Ovary (tissue), 9 donors: ENCODE data around the gene ACLY. TPM values are rescaled to one million over a fixed set of nuclear protein-coding genes. Genes with fewer than 3 reads are reported as not detected.

Experiments used
- DNase-seq, 5 donors: peaks; one replicate each; pipeline ENCODE4 v3.0.0-alpha.2; 2019 to 2020
- H3K27ac ChIP-seq, 2 donors: fragments of 200-600 bp; one replicate each; pipeline versions ENCODE4 v1.5.1 to v1.8.0; 2019 to 2022
- H3K27me3 ChIP-seq: fragments of 200-600 bp; one replicate; pipeline ENCODE4 v1.8.0; 2022
- H3K36me3 ChIP-seq: fragments of 200-600 bp; sonication (generic); one replicate; pipeline ENCODE4 v1.5.1; 2019
- H3K4me1 ChIP-seq: one replicate; pipeline ENCODE4 v1.8.1; 2013; ENCODE audit warnings: mild to moderate bottlenecking, moderate library complexity; ENCODE audit not compliant: insufficient read depth
- H3K4me3 ChIP-seq: fragments of 200-600 bp; sonication (generic); one replicate; pipeline ENCODE4 v1.5.1; 2017
- H3K9me3 ChIP-seq, 2 donors: fragments of 200-600 bp in 1 of 2; sonication (generic) in 1 of 2; one replicate each; pipeline versions ENCODE4 v1.5.1 to v1.8.1; 2013 to 2019; ENCODE audit warnings: mild to moderate bottlenecking in 1 of 2, moderate library complexity in 1 of 2
- EP300 ChIP-seq: sonication (generic); formaldehyde crosslinking; IDR thresholded peaks from one replicate; pipeline ENCODE4 v1.6.1; 2017; ENCODE audit warnings: antibody characterized with exemption
- POLR2A ChIP-seq: fragments of 450-650 bp; IDR thresholded peaks from one replicate; pipeline ENCODE4 v1.6.1; 2017; ENCODE audit warnings: antibody characterized with exemption, mild to moderate bottlenecking, moderate library complexity
- WGBS, 3 donors: extraction: QIAGEN DNeasy Blood & Tissue Kit in 1 of 3; methylation state at CpG; one replicate each; pipeline versions ENCODE4 v1.1.5 to v1.1.7; 2013 to 2017; 5-methylcytosine and 5-hydroxymethylcytosine counted together
- intact Hi-C, 4 donors: fragments of 100-400 bp; cut with DNase I; formaldehyde crosslinking; loops; one replicate each; pipeline versions ENCODE4 v1.11.0 to v1.15.1; 2022 to 2023
- polyA plus RNA-seq, 2 donors: library from polyadenylated mRNA; stranded (reverse); fragments of 200-250 nt in 1 of 2; fragments of 350-450 nt in 1 of 2; fragmentation: Illumina TruSeq in 1 of 2; extraction: RNeasy Lipid Tissue Mini Kit (QIAGEN cat#74804) in 1 of 2; gene quantifications; one replicate each; pipeline ENCODE4 v1.2.3, GENCODE V29; 2013 to 2014
- total RNA-seq, 7 donors: library from RNA; depleted of rRNA in 2 of 7; stranded (reverse); fragments of >200 nt in 2 of 7; fragmentation: NEBNext Ultra II Directional in 3 of 7; extraction: Animal tissue kit (Norgen Biotek cat#: 25700) in 3 of 7; gene quantifications; one replicate each; pipeline versions ENCODE4 v1.1.0 to v1.2.4, GENCODE V29; 2016 to 2023
- TF ChIP-seq, protein P1 (sequence below), 3 donors: fragments of 450-650 bp in 2 of 3; fragments of 200-600 bp in 1 of 3; IDR thresholded peaks; one replicate each; pipeline versions ENCODE4 v1.5.1 to v1.8.0; 2016 to 2022; ENCODE audit warnings: antibody characterized with exemption in 3 of 3, mild to moderate bottlenecking in 1 of 3
- donor health status: DM: no; HTN: no; CAD: no; lungs with moderate emphysema.
- donor health status: DM: no; HTN: no; CAD: no.
- donor health status: Bipolar disorder and iron deficiency.
- donor health status: DM: yes; HTN: yes; CAD: no.
- donor health status: DM: no; HTN: no; CAD: no.
- donor health status: DM: yes; HTN: yes; CAD: no.

Gene ACLY
- total and polyA plus RNA-seq, 9 donors, result 23.6 to 119 (median 53.4) TPM

DNA sequence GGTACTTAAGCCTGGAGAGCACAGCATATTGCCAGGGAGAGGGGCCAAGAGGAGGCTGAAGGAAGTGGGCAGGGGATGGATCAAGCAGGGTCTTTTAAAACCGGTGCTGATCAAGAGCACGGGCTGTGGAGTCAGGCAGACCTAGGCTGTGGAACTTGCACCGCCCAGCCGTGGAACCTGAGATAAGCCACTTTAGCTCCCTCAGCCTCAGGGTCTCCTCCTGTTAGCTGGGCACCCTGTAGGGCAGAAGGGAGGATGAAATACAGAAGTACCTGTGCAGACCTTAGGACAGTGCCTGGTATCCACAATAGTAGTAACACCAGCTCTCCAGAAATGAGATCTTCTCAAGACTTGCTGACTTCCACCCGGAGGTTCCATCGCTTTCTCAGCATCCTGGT, 20.9 kb upstream of the ACLY start:
- intact Hi-C loops, result no loop called here
- H3K36me3 ChIP-seq, result no peaks in the 10 kb centered on the region
- no peak overlapping the region for H3K27ac ChIP-seq
- H3K4me1 ChIP-seq, result no peaks in the 10 kb centered on the region
- TF ChIP-seq POLR2A, result no peak
- TF ChIP-seq EP300, result no peak
- TF ChIP-seq, protein P1, sequence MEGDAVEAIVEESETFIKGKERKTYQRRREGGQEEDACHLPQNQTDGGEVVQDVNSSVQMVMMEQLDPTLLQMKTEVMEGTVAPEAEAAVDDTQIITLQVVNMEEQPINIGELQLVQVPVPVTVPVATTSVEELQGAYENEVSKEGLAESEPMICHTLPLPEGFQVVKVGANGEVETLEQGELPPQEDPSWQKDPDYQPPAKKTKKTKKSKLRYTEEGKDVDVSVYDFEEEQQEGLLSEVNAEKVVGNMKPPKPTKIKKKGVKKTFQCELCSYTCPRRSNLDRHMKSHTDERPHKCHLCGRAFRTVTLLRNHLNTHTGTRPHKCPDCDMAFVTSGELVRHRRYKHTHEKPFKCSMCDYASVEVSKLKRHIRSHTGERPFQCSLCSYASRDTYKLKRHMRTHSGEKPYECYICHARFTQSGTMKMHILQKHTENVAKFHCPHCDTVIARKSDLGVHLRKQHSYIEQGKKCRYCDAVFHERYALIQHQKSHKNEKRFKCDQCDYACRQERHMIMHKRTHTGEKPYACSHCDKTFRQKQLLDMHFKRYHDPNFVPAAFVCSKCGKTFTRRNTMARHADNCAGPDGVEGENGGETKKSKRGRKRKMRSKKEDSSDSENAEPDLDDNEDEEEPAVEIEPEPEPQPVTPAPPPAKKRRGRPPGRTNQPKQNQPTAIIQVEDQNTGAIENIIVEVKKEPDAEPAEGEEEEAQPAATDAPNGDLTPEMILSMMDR (IDR thresholded peaks at IDR 0.05), result no peak
- no peaks in the 10 kb centered on the region for H3K9me3 ChIP-seq
- no peak for DNase-seq
- no peaks in the 10 kb centered on the region for H3K27me3 ChIP-seq
- no peak overlapping the region for H3K4me3 ChIP-seq
- WGBS, 3 donors, result 78 to 95% (median 84%) methylated on average over 6 of the region's 6 CpGs

DNA sequence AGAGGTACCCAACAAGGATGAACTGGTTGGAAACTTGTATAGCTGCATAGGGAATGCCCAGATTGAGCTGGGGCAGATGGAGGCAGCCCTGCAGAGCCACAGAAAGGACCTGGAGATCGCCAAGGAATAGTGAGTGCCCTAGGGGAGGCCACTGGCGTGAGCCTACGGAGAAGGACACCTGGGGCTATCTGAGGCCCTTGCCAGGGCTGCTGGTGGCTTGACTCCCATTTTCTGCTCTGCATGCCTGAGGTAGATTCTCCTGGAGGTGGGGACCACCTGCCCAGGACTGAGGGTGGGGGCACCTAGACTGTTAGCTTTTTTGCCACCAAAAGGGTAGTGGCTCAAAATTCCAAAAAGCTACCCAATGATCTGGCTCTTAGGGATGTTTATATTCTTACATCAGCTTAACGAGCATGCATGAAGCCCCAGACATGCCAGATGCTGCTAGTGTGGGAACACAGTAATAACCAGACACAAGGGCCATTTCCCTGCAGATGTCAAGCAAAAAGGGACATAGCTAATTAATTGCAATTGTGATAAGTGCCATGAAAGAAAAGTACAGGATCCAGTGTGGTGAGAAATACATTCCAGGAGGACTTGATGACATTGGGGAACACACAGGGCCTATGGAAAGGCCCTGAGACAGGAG, 20.4 kb upstream of the ACLY start:
- Histone ChIP-seq H3K27me3 (no peaks in the 10 kb centered on the region), H3K9me3 (no peaks in the 10 kb centered on the region), H3K36me3 (no peaks in the 10 kb centered on the region), H3K4me3 (no peak overlapping the region), H3K27ac (no peak overlapping the region), H3K4me1 (no peaks in the 10 kb centered on the region)
- DNase-seq, result no peak
- intact Hi-C loops, result no loop called here
- TF ChIP-seq POLR2A (no peak), EP300 (no peak)
- TF ChIP-seq, protein P1 (IDR thresholded peaks at IDR 0.05), result no peak
- WGBS, 3 donors, result 77 to 83% (median 82%) methylated on average over 4 of the region's 4 CpGs

DNA sequence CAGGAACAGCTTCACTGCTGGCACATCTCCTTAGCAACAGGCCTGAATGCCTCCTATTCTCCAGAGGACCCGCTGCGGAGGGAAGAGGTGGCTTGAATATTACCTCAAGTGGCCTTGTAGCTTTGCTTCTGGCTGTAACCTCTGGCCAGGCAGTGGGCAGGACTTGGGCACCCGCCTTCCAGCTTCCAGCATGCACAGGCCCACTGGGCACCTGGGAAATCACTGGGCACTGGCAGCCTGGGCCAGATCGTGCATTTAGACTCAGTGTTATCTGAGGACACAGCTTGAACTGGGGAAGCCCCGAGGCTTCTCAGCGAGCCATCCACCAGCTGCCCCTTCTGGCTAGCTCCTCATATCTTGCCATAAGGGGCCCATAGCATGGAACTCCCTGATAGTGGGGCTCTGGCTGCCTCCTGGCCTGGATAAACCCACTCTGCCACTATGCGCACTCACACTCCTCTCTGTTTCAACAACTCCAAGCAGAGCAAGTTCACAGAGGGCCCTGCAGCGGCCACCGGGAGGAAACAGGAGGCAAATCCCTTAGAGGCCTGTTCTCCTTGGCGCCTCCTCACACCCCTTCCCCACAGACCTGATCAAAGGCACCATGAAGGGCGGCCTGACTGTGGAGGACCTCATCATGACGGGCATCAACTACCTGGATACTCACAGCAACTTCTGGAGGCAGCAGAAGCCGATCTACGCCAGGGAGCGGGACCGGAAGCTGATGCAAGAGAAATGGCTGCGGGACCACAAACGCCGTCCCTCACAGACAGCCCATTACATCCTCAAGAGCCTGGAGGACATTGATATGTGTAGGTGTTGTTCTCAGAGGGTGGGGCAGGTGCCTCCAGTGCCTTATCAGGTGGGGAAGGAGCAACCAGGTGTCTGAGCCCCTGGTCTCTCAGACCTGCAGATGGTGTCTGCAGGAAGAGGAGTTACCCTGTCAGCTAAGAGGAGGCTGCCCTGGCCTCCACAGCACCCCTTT, 19.5 kb upstream of the ACLY start:
- Histone ChIP-seq H3K27ac (no peak overlapping the region), H3K4me1 (no peaks in the 10 kb centered on the region), H3K36me3 (no peaks in the 10 kb centered on the region), H3K9me3 (no peaks in the 10 kb centered on the region), H3K27me3 (no peaks in the 10 kb centered on the region), H3K4me3 (no peak overlapping the region)
- intact Hi-C loops, result no loop called here
- no peak for DNase-seq
- TF ChIP-seq EP300 (no peak), POLR2A (no peak)
- TF ChIP-seq, protein P1 (IDR thresholded peaks at IDR 0.05), result no peak
- 89 to 91% (median 90%) methylated on average over 19 of the region's 19 CpGs for WGBS, 3 donors

DNA sequence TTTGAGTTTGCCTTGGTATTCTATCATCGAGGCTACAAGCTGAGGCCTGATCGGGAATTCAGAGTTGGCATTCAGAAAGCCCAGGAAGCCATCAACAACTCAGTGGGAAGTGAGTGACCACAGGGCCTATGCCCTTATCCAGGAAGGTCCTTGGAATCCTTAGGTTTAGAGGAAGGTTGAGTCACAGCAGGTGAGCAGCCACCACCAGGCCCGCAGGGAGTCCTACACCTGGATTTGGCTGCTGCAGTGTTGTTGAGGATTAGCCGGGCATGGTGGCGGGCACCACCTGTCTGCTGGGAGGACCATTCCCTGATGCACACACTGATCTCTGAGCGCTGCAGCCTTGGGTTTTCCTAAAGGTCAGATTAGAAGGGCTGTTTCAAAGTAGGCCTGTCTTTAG, 16.9 kb upstream of the ACLY start:
- Histone ChIP-seq H3K27me3 (no peaks in the 10 kb centered on the region), H3K36me3 (no peaks in the 10 kb centered on the region), H3K27ac (no peak overlapping the region), H3K4me1 (peaks cover 2% of the 10 kb centered on the region), H3K4me3 (no peak overlapping the region), H3K9me3 (no peaks in the 10 kb centered on the region)
- 95 to 98% (median 95%) methylated on average over 6 of the region's 6 CpGs for WGBS, 3 donors
- TF ChIP-seq EP300 (no peak), POLR2A (no peak)
- TF ChIP-seq, protein P1 (IDR thresholded peaks at IDR 0.05), result no peak
- DNase-seq, result no peak
- intact Hi-C loops, result no loop called here
